ENCODE data around the gene SSTR3.

- TF ChIP-seq POLR2A (IDR thresholded peaks at IDR 0.05) (no peak), CTCF (IDR thresholded peaks at IDR 0.05) (no peak)
Measured at GRCh38 chr22:37175414-37176281, 36.6 kb downstream of the SSTR3 start.
